ENCODE results near the gene SNX25. TPM values are rescaled to one million over a fixed set of nuclear protein-coding genes. Genes with fewer than 3 reads are reported as not detected.
A peak's percentile ranks its signal among the peaks of the same experiment; 100 is the strongest.

The SNX25 gene
- total and polyA plus RNA-seq, 2 experiments from 2014 or later = 6.9 to 25.0 TPM

- H3K27ac ChIP-seq (ENCODE audit: low read depth) = no peak overlapping the region
- DNase-seq (ENCODE audit: low spot score) = no peak
- no peak for ATAC-seq
- no peaks in the 10 kb centered on the region for H3K9me2 ChIP-seq (ENCODE audit: insufficient read depth)
- TF ChIP-seq ZNF114 (CRISPR knock-in tag; IDR thresholded peaks at IDR 0.05) = no peak
- TF ChIP-seq CREB1 (CRISPR knock-in tag; IDR thresholded peaks at IDR 0.05; ENCODE audit: low read depth) = no peak
- TF ChIP-seq EZH2phosphoT487 (IDR thresholded peaks at IDR 0.05; ENCODE audit: unreplicated experiment) = no peak
- no peak for TF ChIP-seq ETS1 (IDR thresholded peaks at IDR 0.05)
- no peak for TF ChIP-seq NANOG (IDR thresholded peaks at IDR 0.05; ENCODE audit: borderline replicate concordance)
- TF ChIP-seq REST (IDR thresholded peaks at IDR 0.05; ENCODE audit: unreplicated experiment) = no peak
- no peak for TF ChIP-seq POLR2AphosphoS5 (IDR thresholded peaks at IDR 0.05; ENCODE audit: low read depth)
- no peak for TF ChIP-seq CTCF (conservative IDR thresholded peaks at IDR 0.05; ENCODE audit: low read depth in 2 of 2)
- no peak for TF ChIP-seq ZNF462 (CRISPR knock-in tag; IDR thresholded peaks at IDR 0.05)
- TF ChIP-seq ZNF331 (CRISPR knock-in tag; IDR thresholded peaks at IDR 0.05; ENCODE audit: low read depth) = no peak
- TF ChIP-seq EZH2 (IDR thresholded peaks at IDR 0.05; ENCODE audit: low read depth, unreplicated experiment) = no peak
- no peak for TF ChIP-seq JUNB (IDR thresholded peaks at IDR 0.05; ENCODE audit: unreplicated experiment)
- no peak for TF ChIP-seq STAT1 (IDR thresholded peaks at IDR 0.05; ENCODE audit: unreplicated experiment)
- Mint-ChIP-seq H3K27me3 (ENCODE audit: insufficient read depth, low read depth, poor library complexity) (peaks cover 3% of the 10 kb centered on the region), H3K4me1 (peaks cover 16% of the 10 kb centered on the region), H3K4me3 (no peak overlapping the region), H3K9me3 (peaks cover 6% of the 10 kb centered on the region), H3K36me3 (ENCODE audit: low read depth) (peaks cover 10% of the 10 kb centered on the region), H3K27ac (peak overlapping the region; percentile 61)
- H3K27me3 ChIP-seq (ENCODE audit: insufficient read depth) = no peaks in the 10 kb centered on the region
- no peaks in the 10 kb centered on the region for H3K36me3 ChIP-seq (ENCODE audit: insufficient read depth)
- H4K20me1 ChIP-seq (replicated peaks; ENCODE audit: insufficient read depth) = no peaks in the 10 kb centered on the region
- no peak overlapping the region for H2AFZ ChIP-seq
- peaks cover 9% of the 10 kb centered on the region; the same call in 1 of the 2 replicates for H3K4me1 ChIP-seq (ENCODE audit: insufficient read depth)
- H3F3A ChIP-seq (replicated peaks; ENCODE audit: low read depth) = no peaks in the 10 kb centered on the region
- H3K4me2 ChIP-seq = no peak overlapping the region
- no peak overlapping the region for H3K4me3 ChIP-seq
- peaks cover 7% of the 10 kb centered on the region for H3K79me2 ChIP-seq (replicated peaks; ENCODE audit: insufficient read depth)
Observed at GRCh38 chr4:185246453-185246852, 37.1 kb downstream of the SNX25 start.

Data from GM23338 (cell line).